ENCODE results near the gene YJU2.

DNA sequence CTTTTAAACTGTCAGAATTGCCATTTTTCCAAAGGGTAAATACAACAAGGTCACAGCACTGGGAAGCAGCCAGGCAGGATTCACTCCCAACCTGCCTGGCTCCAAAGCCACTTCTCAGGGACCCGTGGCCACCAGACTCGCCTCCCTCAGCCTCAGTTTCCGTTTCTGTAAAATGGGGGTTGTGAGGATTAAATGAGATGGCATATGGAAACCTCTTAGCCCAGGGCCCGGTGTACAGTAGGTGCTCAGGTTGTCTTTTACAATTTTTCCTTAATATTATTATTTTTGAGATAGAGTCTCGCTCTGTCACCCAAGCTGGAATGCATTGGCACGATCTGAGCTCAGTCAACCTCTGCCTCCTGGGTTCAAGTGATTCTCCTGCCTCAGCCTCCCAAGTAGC, 10.1 kb downstream of the YJU2 start:
- TF ChIP-seq, protein P1, sequence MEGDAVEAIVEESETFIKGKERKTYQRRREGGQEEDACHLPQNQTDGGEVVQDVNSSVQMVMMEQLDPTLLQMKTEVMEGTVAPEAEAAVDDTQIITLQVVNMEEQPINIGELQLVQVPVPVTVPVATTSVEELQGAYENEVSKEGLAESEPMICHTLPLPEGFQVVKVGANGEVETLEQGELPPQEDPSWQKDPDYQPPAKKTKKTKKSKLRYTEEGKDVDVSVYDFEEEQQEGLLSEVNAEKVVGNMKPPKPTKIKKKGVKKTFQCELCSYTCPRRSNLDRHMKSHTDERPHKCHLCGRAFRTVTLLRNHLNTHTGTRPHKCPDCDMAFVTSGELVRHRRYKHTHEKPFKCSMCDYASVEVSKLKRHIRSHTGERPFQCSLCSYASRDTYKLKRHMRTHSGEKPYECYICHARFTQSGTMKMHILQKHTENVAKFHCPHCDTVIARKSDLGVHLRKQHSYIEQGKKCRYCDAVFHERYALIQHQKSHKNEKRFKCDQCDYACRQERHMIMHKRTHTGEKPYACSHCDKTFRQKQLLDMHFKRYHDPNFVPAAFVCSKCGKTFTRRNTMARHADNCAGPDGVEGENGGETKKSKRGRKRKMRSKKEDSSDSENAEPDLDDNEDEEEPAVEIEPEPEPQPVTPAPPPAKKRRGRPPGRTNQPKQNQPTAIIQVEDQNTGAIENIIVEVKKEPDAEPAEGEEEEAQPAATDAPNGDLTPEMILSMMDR (IDR thresholded peaks at IDR 0.05), result no peak
- TF ChIP-seq POLR2AphosphoS5 (IDR thresholded peaks at IDR 0.05) (no peak), EP300 (IDR thresholded peaks at IDR 0.05) (no peak)

Data from upper lobe of left lung (tissue), 4 donors.